22Rv1 (cell line): ENCODE measurements around the gene PRKAA2.

Source experiments
- CTCF ChIP-seq: fragments of 450-650 bp; IDR thresholded peaks from 2 replicates; pipeline ENCODE4 v1.5.1; 2017; ENCODE audit warnings: mild to moderate bottlenecking
- ZFX ChIP-seq: fragments of 450-650 bp; IDR thresholded peaks from 2 replicates; pipeline ENCODE4 v1.6.1; 2017; ENCODE audit warnings: antibody characterized with exemption, borderline replicate concordance

- TF ChIP-seq CTCF = no peak
- no peak for TF ChIP-seq ZFX
These were observed at the start of gene PRKAA2 for GRCh38 chr1:56644919-56645676.
